Erythroblast (primary cell): ENCODE data around the gene CFAP46.
"Not testable (repeated sequence)": the region's sequence is repeated elsewhere in the genome, so short reads cannot be mapped to it uniquely, and the experiment has no call there.

Experiments used
- GATA1 ChIP-seq: IDR thresholded peaks from 2 replicates; pipeline ENCODE4 v1.6.1; 2011; ENCODE audit warnings: low read depth, mild to moderate bottlenecking, control low read depth, low read length, moderate library complexity
- POLR2A ChIP-seq: IDR thresholded peaks from 2 replicates; pipeline ENCODE4 v1.6.1; 2011; ENCODE audit warnings: mild to moderate bottlenecking, low read length

GRCh38 chr10:132956259-132956658 is 13.9 kb upstream of the CFAP46 start:
- TF ChIP-seq POLR2A, GATA1: not testable (repeated sequence)
